ENCODE measurements around the gene SMCO2. TPM values are rescaled to one million over a fixed set of nuclear protein-coding genes. Genes with fewer than 3 reads are reported as not detected.

Gene SMCO2
- total RNA-seq, 2 experiments from 2014 or later = not detected

GRCh38 chr12:27477049-27477448, 30.5 kb downstream of the SMCO2 start:
- ChIA-PET POLR2A (no interaction called here), CTCF (ENCODE audit: unreplicated experiment) (no interaction called here)
- TF ChIP-seq CTCF (conservative IDR thresholded peaks at IDR 0.05; ENCODE audit: low read length) (no peak), EZH2phosphoT487 (IDR thresholded peaks at IDR 0.05; ENCODE audit: borderline replicate concordance, low read depth, low read length) (no peak)
- no TSS peak for BruUV-seq (replicated peaks)
- H3K9me3 ChIP-seq (ENCODE audit: low read length) = peaks cover 20% of the 10 kb centered on the region
- no peaks in the 10 kb centered on the region for H3K36me3 ChIP-seq (ENCODE audit: insufficient read depth, low read length)
- H3K4me2 ChIP-seq (ENCODE audit: low read length) = no peak overlapping the region
- no peaks in the 10 kb centered on the region for H3K9me2 ChIP-seq (ENCODE audit: insufficient read depth, low read length)
- DNase-seq (ENCODE audit: low spot score) = no peak
- intact Hi-C loops (cut with micrococcal nuclease; ENCODE audit: unreplicated experiment) = no loop called here
- no peaks in the 10 kb centered on the region for H3K79me2 ChIP-seq (ENCODE audit: insufficient read depth, low read depth, low read length)
- no peak overlapping the region for H3K4me3 ChIP-seq (ENCODE audit: low read depth, low read length, poor library complexity, severe bottlenecking)
- H3K4me1 ChIP-seq (ENCODE audit: insufficient read depth, low read length, poor library complexity, severe bottlenecking) = no peaks in the 10 kb centered on the region
- no peaks in the 10 kb centered on the region for H4K20me1 ChIP-seq (ENCODE audit: insufficient read depth, low read length)
- no peak overlapping the region for H3K27ac ChIP-seq (ENCODE audit: low read depth, low read length, poor library complexity, severe bottlenecking)
- no peak overlapping the region for H2AFZ ChIP-seq (ENCODE audit: low read length)

DNA sequence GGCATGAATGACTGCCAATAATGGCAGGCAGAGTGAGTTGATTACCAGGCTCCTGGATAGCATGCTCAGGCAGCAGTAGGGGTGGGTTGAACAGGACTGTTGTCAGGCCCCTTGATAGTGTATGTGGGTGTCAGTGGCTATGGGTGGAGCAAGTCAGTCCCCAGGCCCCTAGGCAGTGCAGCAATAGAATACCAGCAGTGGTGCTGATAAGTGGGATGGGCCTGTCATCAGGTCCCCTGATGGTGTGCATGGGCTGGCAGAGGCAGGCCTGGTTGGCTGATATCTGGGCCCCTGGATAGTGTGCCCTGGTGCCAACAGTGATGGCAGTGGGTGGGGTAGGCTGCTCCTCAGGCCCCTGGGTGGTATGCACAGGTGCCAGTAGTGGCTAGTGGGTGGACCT, 32.4 kb downstream of the SMCO2 start:
- Histone ChIP-seq H3K9me3 (ENCODE audit: low read length) (peaks cover 20% of the 10 kb centered on the region), H3K4me2 (ENCODE audit: low read length) (no peak overlapping the region), H3K27ac (ENCODE audit: low read depth, low read length, poor library complexity, severe bottlenecking) (no peak overlapping the region), H2AFZ (ENCODE audit: low read length) (no peak overlapping the region), H3K4me1 (ENCODE audit: insufficient read depth, low read length, poor library complexity, severe bottlenecking) (no peaks in the 10 kb centered on the region), H3K9me2 (ENCODE audit: insufficient read depth, low read length) (no peaks in the 10 kb centered on the region), H3K36me3 (ENCODE audit: insufficient read depth, low read length) (no peaks in the 10 kb centered on the region), H3K4me3 (ENCODE audit: low read depth, low read length, poor library complexity, severe bottlenecking) (no peak overlapping the region), H3K79me2 (ENCODE audit: insufficient read depth, low read depth, low read length) (no peaks in the 10 kb centered on the region), H4K20me1 (ENCODE audit: insufficient read depth, low read length) (no peaks in the 10 kb centered on the region)
- DNase-seq (ENCODE audit: low spot score) = no peak
- intact Hi-C loops (cut with micrococcal nuclease; ENCODE audit: unreplicated experiment) = no loop called here
- BruUV-seq (replicated peaks) = no TSS peak
- TF ChIP-seq CTCF (conservative IDR thresholded peaks at IDR 0.05; ENCODE audit: low read length) (no peak), EZH2phosphoT487 (IDR thresholded peaks at IDR 0.05; ENCODE audit: borderline replicate concordance, low read depth, low read length) (no peak)
- ChIA-PET CTCF (ENCODE audit: unreplicated experiment) (no interaction called here), POLR2A (no interaction called here)

DNA sequence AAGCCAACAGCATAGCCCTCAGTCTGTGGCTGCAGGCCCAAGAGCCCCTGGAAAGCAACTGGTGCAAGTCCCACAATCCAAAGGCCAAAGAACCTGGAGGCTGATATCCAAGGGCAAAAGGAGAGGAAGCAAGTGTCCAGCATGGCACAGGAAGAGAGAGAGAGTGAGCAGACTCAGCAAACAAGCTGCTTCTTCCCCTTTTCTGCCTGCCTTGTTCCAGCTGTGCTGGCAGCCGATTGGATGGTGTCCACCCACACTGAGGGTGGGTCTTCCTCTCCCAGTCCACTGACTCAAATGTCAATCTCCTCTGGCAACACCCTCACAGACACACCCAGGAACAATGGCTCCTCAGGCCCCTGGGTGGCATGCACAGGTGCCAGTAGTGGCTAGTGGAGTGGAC, 33.5 kb downstream of the SMCO2 start:
- H3K27ac ChIP-seq (ENCODE audit: low read depth, low read length, poor library complexity, severe bottlenecking) = no peak overlapping the region
- no peaks in the 10 kb centered on the region for H3K79me2 ChIP-seq (ENCODE audit: insufficient read depth, low read depth, low read length)
- ChIA-PET POLR2A (no interaction called here), CTCF (ENCODE audit: unreplicated experiment) (no interaction called here)
- H3K4me3 ChIP-seq (ENCODE audit: low read depth, low read length, poor library complexity, severe bottlenecking) = no peak overlapping the region
- no peaks in the 10 kb centered on the region for H3K36me3 ChIP-seq (ENCODE audit: insufficient read depth, low read length)
- no peak overlapping the region for H2AFZ ChIP-seq (ENCODE audit: low read length)
- BruUV-seq (replicated peaks) = no TSS peak
- intact Hi-C loops (cut with micrococcal nuclease; ENCODE audit: unreplicated experiment) = no loop called here
- no peaks in the 10 kb centered on the region for H3K9me2 ChIP-seq (ENCODE audit: insufficient read depth, low read length)
- no peaks in the 10 kb centered on the region for H4K20me1 ChIP-seq (ENCODE audit: insufficient read depth, low read length)
- no peaks in the 10 kb centered on the region for H3K4me1 ChIP-seq (ENCODE audit: insufficient read depth, low read length, poor library complexity, severe bottlenecking)
- DNase-seq (ENCODE audit: low spot score) = no peak
- H3K9me3 ChIP-seq (ENCODE audit: low read length) = peaks cover 20% of the 10 kb centered on the region
- H3K4me2 ChIP-seq (ENCODE audit: low read length) = no peak overlapping the region
- TF ChIP-seq CTCF (conservative IDR thresholded peaks at IDR 0.05; ENCODE audit: low read length) = no peak
- TF ChIP-seq EZH2phosphoT487 (IDR thresholded peaks at IDR 0.05; ENCODE audit: borderline replicate concordance, low read depth, low read length) = no peak
